Suppressor macrophage treated with lipopolysaccharide for 4 hours (primary cell): ENCODE results near the gene NSMF.
"Not testable (repeated sequence)": the region's sequence is repeated elsewhere in the genome, so short reads cannot be mapped to it uniquely, and the experiment has no call there.

Experiments
- DNase-seq: peaks from one replicate; pipeline ENCODE4 v3.0.0-alpha.2; 2020

The NSMF gene

GRCh38 chr9:137428841-137429545, 30.1 kb downstream of the NSMF start:
- DNase-seq = no peak

GRCh38 chr9:137428311-137428630, 30.9 kb downstream of the NSMF start:
- no peak for DNase-seq

GRCh38 chr9:137427454-137428310, 31.5 kb downstream of the NSMF start:
- DNase-seq = no peak

- no peak for DNase-seq
Measured at GRCh38 chr9:137426018-137426681, 33.0 kb downstream of the NSMF start.

- no peak for DNase-seq
Measured at GRCh38 chr9:137423514-137424291, 35.4 kb downstream of the NSMF start.

- peak; percentile 99 for DNase-seq
Measured at GRCh38 chr9:137422604-137423513, 36.3 kb downstream of the NSMF start, which contains the start of the genes EXD3 and NOXA1. TSS of gene EXD3 (minus strand) at chr9:137423162. CDS start at chr9:137395357, 27,805 bp downstream. TSS of gene NOXA1 (plus strand) at chr9:137423393. CDS start at chr9:137423530, 137 bp downstream.

- no peak for DNase-seq
Measured at GRCh38 chr9:137421838-137422603, 37.1 kb downstream of the NSMF start.

GRCh38 chr9:137417161-137418021, 41.7 kb downstream of the NSMF start:
- DNase-seq = no peak

- no peak for DNase-seq
Measured at GRCh38 chr9:137416563-137417151, 42.5 kb downstream of the NSMF start.

GRCh38 chr9:137416006-137416562, 43.0 kb downstream of the NSMF start:
- no peak for DNase-seq

- DNase-seq = no peak
Measured at GRCh38 chr9:137415451-137415850, 43.7 kb downstream of the NSMF start.

- no peak for DNase-seq
Measured at GRCh38 chr9:137412431-137412830, 46.7 kb downstream of the NSMF start.

GRCh38 chr9:137411645-137412380, 47.3 kb downstream of the NSMF start:
- no peak for DNase-seq

GRCh38 chr9:137411260-137411644, 47.9 kb downstream of the NSMF start:
- no peak for DNase-seq

- no peak for DNase-seq
Measured at GRCh38 chr9:137410891-137411249, 48.3 kb downstream of the NSMF start.

GRCh38 chr9:137410236-137410890, 48.8 kb downstream of the NSMF start:
- not testable (repeated sequence) for DNase-seq

- DNase-seq = no peak
Measured at GRCh38 chr9:137409515-137409914, 49.6 kb downstream of the NSMF start.
